Measurements from ENCODE around the gene RAB11FIP5. TPM values are rescaled to one million over a fixed set of nuclear protein-coding genes. Genes with fewer than 3 reads are reported as not detected.

The RAB11FIP5 gene
- total RNA-seq, 1 experiment from 2014 or later = 12.9 TPM

GRCh38 chr2:73112026-73112912 is 479 bp downstream of the RAB11FIP5 start:
- peak; percentile 31 for DNase-seq (ENCODE audit: low spot score)
- Histone ChIP-seq H3K27me3 (replicated peaks; ENCODE audit: insufficient read depth, low read depth, low read length, poor library complexity) (no peaks in the 10 kb centered on the region), H3K9me3 (ENCODE audit: low read depth, low read length, poor library complexity, severe bottlenecking) (no peaks in the 10 kb centered on the region), H3K4me1 (ENCODE audit: insufficient read depth, low read length, poor library complexity, severe bottlenecking) (peaks cover 8% of the 10 kb centered on the region), H3K4me3 (ENCODE audit: low read depth, low read length, poor library complexity, severe bottlenecking) (peak overlapping the region; percentile 86), H3K27ac (ENCODE audit: low read depth, low read length, poor library complexity, severe bottlenecking) (peak overlapping the region; percentile 69), H3K36me3 (ENCODE audit: insufficient read depth, low read length, poor library complexity, severe bottlenecking) (no peaks in the 10 kb centered on the region)
- CTCF ChIA-PET = interaction anchor here (1.4 kb wide), 1 partner anchor 44 kb away, joined by 4 read pairs; no protein-coding TSS in a partner anchor
- intact Hi-C loops (cut with micrococcal nuclease; ENCODE audit: unreplicated experiment) = no loop called here
- POLR2A ChIA-PET (ENCODE audit: low non-redundant PET) = no interaction called here
- TF ChIP-seq CTCF (conservative IDR thresholded peaks at IDR 0.05; ENCODE audit: low read depth, low read length) = no peak
- TF ChIP-seq EZH2 (IDR thresholded peaks at IDR 0.05; ENCODE audit: borderline replicate concordance, low read depth, low read length, poor library complexity, severe bottlenecking) = no peak
- no TSS peak for BruUV-seq (replicated peaks)

GRCh38 chr2:73111073-73112025 is 1.4 kb downstream of the RAB11FIP5 start:
- Histone ChIP-seq H3K36me3 (ENCODE audit: insufficient read depth, low read length, poor library complexity, severe bottlenecking) (no peaks in the 10 kb centered on the region), H3K9me3 (ENCODE audit: low read depth, low read length, poor library complexity, severe bottlenecking) (no peaks in the 10 kb centered on the region), H3K4me3 (ENCODE audit: low read depth, low read length, poor library complexity, severe bottlenecking) (peak overlapping the region; percentile 86), H3K4me1 (ENCODE audit: insufficient read depth, low read length, poor library complexity, severe bottlenecking) (peaks cover 8% of the 10 kb centered on the region), H3K27ac (ENCODE audit: low read depth, low read length, poor library complexity, severe bottlenecking) (no peak overlapping the region), H3K27me3 (replicated peaks; ENCODE audit: insufficient read depth, low read depth, low read length, poor library complexity) (no peaks in the 10 kb centered on the region)
- DNase-seq (ENCODE audit: low spot score) = no peak
- intact Hi-C loops (cut with micrococcal nuclease; ENCODE audit: unreplicated experiment) = no loop called here
- TF ChIP-seq EZH2 (IDR thresholded peaks at IDR 0.05; ENCODE audit: borderline replicate concordance, low read depth, low read length, poor library complexity, severe bottlenecking) = no peak
- no peak for TF ChIP-seq CTCF (conservative IDR thresholded peaks at IDR 0.05; ENCODE audit: low read depth, low read length)
- ChIA-PET CTCF (no interaction called here), POLR2A (ENCODE audit: low non-redundant PET) (no interaction called here)
- BruUV-seq (replicated peaks) = no TSS peak

GRCh38 chr2:73110168-73111072 is 2.3 kb downstream of the RAB11FIP5 start:
- ChIA-PET CTCF (no interaction called here), POLR2A (ENCODE audit: low non-redundant PET) (no interaction called here)
- no peak overlapping the region for H3K27ac ChIP-seq (ENCODE audit: low read depth, low read length, poor library complexity, severe bottlenecking)

More at GRCh38 chr2:73110168-73111072, 2.3 kb downstream of the RAB11FIP5 start:
- Histone ChIP-seq H3K27me3 (replicated peaks; ENCODE audit: insufficient read depth, low read depth, low read length, poor library complexity) (no peaks in the 10 kb centered on the region), H3K9me3 (ENCODE audit: low read depth, low read length, poor library complexity, severe bottlenecking) (no peaks in the 10 kb centered on the region), H3K4me3 (ENCODE audit: low read depth, low read length, poor library complexity, severe bottlenecking) (no peak overlapping the region), H3K4me1 (ENCODE audit: insufficient read depth, low read length, poor library complexity, severe bottlenecking) (peaks cover 8% of the 10 kb centered on the region), H3K36me3 (ENCODE audit: insufficient read depth, low read length, poor library complexity, severe bottlenecking) (no peaks in the 10 kb centered on the region)
- no peak for TF ChIP-seq CTCF (conservative IDR thresholded peaks at IDR 0.05; ENCODE audit: low read depth, low read length)
- TF ChIP-seq EZH2 (IDR thresholded peaks at IDR 0.05; ENCODE audit: borderline replicate concordance, low read depth, low read length, poor library complexity, severe bottlenecking) = no peak
- DNase-seq (ENCODE audit: low spot score) = no peak
- TSS peak; percentile 27 for BruUV-seq (replicated peaks)
- intact Hi-C loops (cut with micrococcal nuclease; ENCODE audit: unreplicated experiment) = no loop called here
